Left lung (tissue), 10 donors: ENCODE results near the gene RMND1. TPM values are rescaled to one million over a fixed set of nuclear protein-coding genes. Genes with fewer than 3 reads are reported as not detected.
"Not testable (repeated sequence)": the region's sequence is repeated elsewhere in the genome, so short reads cannot be mapped to it uniquely, and the experiment has no call there.

ENCODE experiments used
- ATAC-seq: fragments of 200-7000 bp; cut with Tn5 transposase; one replicate; pipeline ENCODE4 v1.9.1; 2020; ENCODE audit warnings: moderate library complexity
- DNase-seq, 4 donors: peaks; one replicate each; pipeline ENCODE4 v3.0.0-alpha.2; 2013 to 2020
- H3K27ac ChIP-seq, 2 donors: fragments of 200-600 bp; sonication (generic) in 1 of 2; one replicate each; pipeline versions ENCODE4 v1.5.0 to v1.8.0; 2020 to 2021
- H3K27me3 ChIP-seq, 2 donors: fragments of 200-600 bp; sonication (generic) in 1 of 2; one replicate each; pipeline versions ENCODE4 v1.5.0 to v1.8.0; 2020 to 2021
- H3K36me3 ChIP-seq, 2 donors: fragments of 200-600 bp; sonication (generic) in 1 of 2; one replicate each; pipeline versions ENCODE4 v1.5.0 to v1.8.0; 2020 to 2021
- H3K4me1 ChIP-seq, 2 donors: fragments of 200-600 bp; one replicate each; pipeline ENCODE4 v1.8.0; 2021
- H3K4me3 ChIP-seq, 2 donors: fragments of 200-600 bp; sonication (generic) in 1 of 2; one replicate each; pipeline versions ENCODE4 v1.5.0 to v1.8.0; 2020 to 2021; ENCODE audit warnings: mild to moderate bottlenecking in 1 of 2
- H3K9me3 ChIP-seq, 2 donors: fragments of 200-600 bp; sonication (generic) in 1 of 2; one replicate each; pipeline versions ENCODE4 v1.5.0 to v1.8.0; 2020 to 2021
- intact Hi-C, 2 donors: fragments of 100-400 bp; cut with DNase I; formaldehyde crosslinking; loops; one replicate each; pipeline versions ENCODE4 v1.11.2 to v1.14.2; 2022
- polyA plus RNA-seq, 6 donors: library from polyadenylated mRNA; unstranded; fragments of 120-200 nt; gene quantifications; one replicate each; pipeline ENCODE4 v1.2.1, GENCODE V29; 2013; ENCODE audit not compliant: insufficient read length in 6 of 6
- total RNA-seq, 2 donors: library from RNA; stranded (reverse); fragmentation: NEBNext Ultra II Directional; extraction: Animal tissue kit (Norgen Biotek cat#: 25700); gene quantifications; one replicate each; pipeline ENCODE4 v1.2.1, GENCODE V29; 2021
- TF ChIP-seq, protein P1 (sequence below), 2 donors: fragments of 200-600 bp; sonication (generic) in 1 of 2; IDR thresholded peaks; one replicate each; pipeline versions ENCODE4 v1.5.0 to v1.8.0; 2021; ENCODE audit warnings: antibody characterized with exemption in 2 of 2
- donor health status: DM: no; HTN: yes; CAD: no.
- donor health status: DM: no; HTN: no; CAD: no.

The RMND1 gene
- total and polyA plus RNA-seq, 8 donors = 16.0 to 32.4 (median 26.9) TPM

DNA sequence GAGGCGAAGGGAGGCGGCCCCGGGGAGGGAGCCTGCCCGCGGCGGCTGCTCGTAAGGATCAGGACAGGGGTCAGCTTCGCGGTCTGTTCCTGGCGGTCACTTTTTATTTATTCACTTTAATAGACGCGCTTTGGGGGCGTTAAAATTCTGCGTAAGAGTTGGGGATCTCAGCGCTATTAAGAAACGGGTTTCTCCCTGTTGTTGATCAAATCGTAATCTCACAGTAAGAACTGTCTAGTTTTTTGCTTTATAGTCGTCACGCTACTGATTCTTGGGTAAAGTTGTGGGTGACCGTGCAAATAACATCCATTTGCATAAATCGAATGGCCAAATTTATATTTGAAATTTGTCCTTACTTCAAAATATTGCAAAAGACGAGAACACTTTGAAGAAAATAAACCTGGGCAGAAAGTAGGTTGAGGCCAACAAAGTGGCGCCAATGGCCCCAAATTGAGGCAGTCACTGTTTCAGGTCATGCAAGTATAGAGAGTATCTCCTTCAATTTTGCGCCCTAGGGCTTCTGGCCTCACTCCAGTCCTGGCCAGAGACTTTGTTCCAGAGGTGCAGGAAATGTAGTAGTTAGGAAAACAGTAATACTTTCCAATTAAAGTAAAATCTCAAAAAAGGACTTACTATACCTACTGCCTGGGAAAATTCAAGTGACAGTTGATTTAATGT, 963 bp upstream of the RMND1 start:
- Histone ChIP-seq H3K27me3 (no peaks in the 10 kb centered on the region), H3K27ac (peak overlapping the region; percentile 98), H3K9me3 (no peaks in the 10 kb centered on the region), H3K4me1 (peaks cover 8 to 28% of the 10 kb centered on the region in 2 donors), H3K36me3 (peaks cover 0 to 10% of the 10 kb centered on the region in 2 donors), H3K4me3 (peak overlapping the region; percentile 74 to 86)
- peak; percentile 22 for ATAC-seq
- peak in 2 of 4 donors; percentile 42 to 43 for DNase-seq
- intact Hi-C loops = no loop called here
- TF ChIP-seq, protein P1, sequence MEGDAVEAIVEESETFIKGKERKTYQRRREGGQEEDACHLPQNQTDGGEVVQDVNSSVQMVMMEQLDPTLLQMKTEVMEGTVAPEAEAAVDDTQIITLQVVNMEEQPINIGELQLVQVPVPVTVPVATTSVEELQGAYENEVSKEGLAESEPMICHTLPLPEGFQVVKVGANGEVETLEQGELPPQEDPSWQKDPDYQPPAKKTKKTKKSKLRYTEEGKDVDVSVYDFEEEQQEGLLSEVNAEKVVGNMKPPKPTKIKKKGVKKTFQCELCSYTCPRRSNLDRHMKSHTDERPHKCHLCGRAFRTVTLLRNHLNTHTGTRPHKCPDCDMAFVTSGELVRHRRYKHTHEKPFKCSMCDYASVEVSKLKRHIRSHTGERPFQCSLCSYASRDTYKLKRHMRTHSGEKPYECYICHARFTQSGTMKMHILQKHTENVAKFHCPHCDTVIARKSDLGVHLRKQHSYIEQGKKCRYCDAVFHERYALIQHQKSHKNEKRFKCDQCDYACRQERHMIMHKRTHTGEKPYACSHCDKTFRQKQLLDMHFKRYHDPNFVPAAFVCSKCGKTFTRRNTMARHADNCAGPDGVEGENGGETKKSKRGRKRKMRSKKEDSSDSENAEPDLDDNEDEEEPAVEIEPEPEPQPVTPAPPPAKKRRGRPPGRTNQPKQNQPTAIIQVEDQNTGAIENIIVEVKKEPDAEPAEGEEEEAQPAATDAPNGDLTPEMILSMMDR (IDR thresholded peaks at IDR 0.05) = no peak

DNA sequence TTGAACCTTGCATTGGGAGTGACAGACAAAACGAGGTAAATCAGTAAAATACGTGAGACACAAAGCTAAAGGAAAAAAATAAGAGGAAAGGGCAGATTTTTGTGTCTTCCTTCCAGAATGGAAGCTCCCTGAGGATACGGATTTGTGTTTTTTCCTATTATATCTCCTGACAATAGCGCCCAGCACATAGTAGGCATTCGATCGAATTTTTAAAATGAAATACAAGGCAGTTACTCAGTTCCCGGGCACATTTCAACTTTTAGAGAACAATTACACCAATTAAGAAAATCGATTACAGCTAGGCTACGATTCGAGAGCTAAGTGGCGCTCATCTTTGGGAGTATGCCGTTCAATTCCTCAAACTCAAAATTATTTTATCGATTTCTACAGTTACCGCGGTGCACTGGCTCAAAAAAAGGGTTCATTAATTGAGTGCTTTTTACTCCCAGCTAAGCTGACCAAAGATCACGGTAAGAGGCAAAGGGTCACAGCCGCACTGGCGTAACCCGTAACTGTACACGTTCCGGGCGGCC, 443 bp downstream of the RMND1 start:
- H3K4me1 ChIP-seq = peaks cover 10 to 25% of the 10 kb centered on the region in 2 donors

GRCh38 chr6:151450928-151451327, 998 bp downstream of the RMND1 start:
- not testable (repeated sequence) for ATAC-seq

More for the DNA sequence above, 443 bp downstream of the RMND1 start:
- no peaks in the 10 kb centered on the region for H3K9me3 ChIP-seq
- DNase-seq (no peak), ATAC-seq (no peak)
- peak overlapping the region; percentile 43 to 86 for H3K4me3 ChIP-seq
- TF ChIP-seq, protein P1 (IDR thresholded peaks at IDR 0.05) = no peak
- intact Hi-C loops = no loop called here
- no peaks in the 10 kb centered on the region for H3K27me3 ChIP-seq
- H3K27ac ChIP-seq = peak overlapping the region; percentile 98
- H3K36me3 ChIP-seq = peaks cover 0 to 3% of the 10 kb centered on the region in 2 donors

GRCh38 chr6:151448623-151449022, 3.3 kb downstream of the RMND1 start:
- Histone ChIP-seq H3K36me3 (no peaks in the 10 kb centered on the region), H3K27me3 (no peaks in the 10 kb centered on the region), H3K4me3 (no peak overlapping the region), H3K9me3 (no peaks in the 10 kb centered on the region), H3K4me1 (peaks cover 16 to 24% of the 10 kb centered on the region in 2 donors), H3K27ac (no peak overlapping the region)
- intact Hi-C loops = no loop called here
- no peak for DNase-seq
- TF ChIP-seq, protein P1 (IDR thresholded peaks at IDR 0.05) = no peak
- ATAC-seq = no peak

More at GRCh38 chr6:151450928-151451327, 998 bp downstream of the RMND1 start:
- H3K9me3 ChIP-seq, DNase-seq, H3K36me3 ChIP-seq, intact Hi-C loops, H3K27me3 ChIP-seq: not testable (repeated sequence)
- H3K4me3 ChIP-seq = peak overlapping the region; percentile 43 to 86
- peak overlapping the region; percentile 98 for H3K27ac ChIP-seq
- H3K4me1 ChIP-seq = peaks cover 13 to 28% of the 10 kb centered on the region in 2 donors

DNA sequence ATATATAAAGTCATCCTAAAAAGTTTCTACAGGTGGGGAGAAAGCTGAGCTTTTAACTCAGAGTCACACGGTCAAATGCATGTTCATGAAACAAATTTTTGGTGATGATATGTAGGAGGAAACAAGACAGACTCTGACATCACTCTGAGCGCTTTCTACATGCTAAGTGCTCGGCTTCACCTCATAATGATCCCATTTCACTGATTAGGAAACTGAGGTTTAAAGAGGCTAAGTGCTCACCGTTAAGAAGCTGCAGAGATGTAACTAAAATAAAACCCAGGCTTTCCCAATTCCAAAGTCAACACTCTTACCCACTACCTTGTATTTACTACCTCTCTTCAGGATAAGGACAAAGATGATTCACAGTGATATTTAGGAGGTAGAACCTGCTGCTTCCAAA, 4.7 kb downstream of the RMND1 start:
- Histone ChIP-seq H3K27me3 (no peaks in the 10 kb centered on the region), H3K27ac (no peak overlapping the region), H3K4me3 (no peak overlapping the region), H3K36me3 (no peaks in the 10 kb centered on the region), H3K4me1 (peaks cover 11 to 24% of the 10 kb centered on the region in 2 donors), H3K9me3 (no peaks in the 10 kb centered on the region)
- no peak for DNase-seq
- no peak for ATAC-seq
- TF ChIP-seq, protein P1 (IDR thresholded peaks at IDR 0.05) = no peak
- intact Hi-C loops = no loop called here
